Hepatocyte (in vitro differentiated cells): ENCODE results near the gene FAM3C. TPM values are rescaled to one million over a fixed set of nuclear protein-coding genes. Genes with fewer than 3 reads are reported as not detected.

Source experiments
- DNase-seq: peaks from one replicate; pipeline ENCODE4 v3.0.0-alpha.2; 2016; ENCODE audit warnings: low spot score
- H2AFZ ChIP-seq: fragments of 200-600 bp; sonication (generic); 2 replicates; pipeline ENCODE4 v1.6.0; 2016; ENCODE audit warnings: antibody characterized with exemption, mild to moderate bottlenecking
- H3K27ac ChIP-seq: fragments of 200-600 bp; sonication (generic); 2 replicates; pipeline ENCODE4 v1.5.1; 2016; ENCODE audit warnings: mild to moderate bottlenecking
- H3K27me3 ChIP-seq: fragments of 200-600 bp; sonication (generic); 2 replicates; pipeline ENCODE4 v1.6.1; 2016
- H3K36me3 ChIP-seq: fragments of 200-600 bp; sonication (generic); replicated peaks from 2 replicates; pipeline ENCODE4 v1.5.1; 2016; ENCODE audit warnings: low read depth; ENCODE audit not compliant: insufficient read depth
- H3K4me1 ChIP-seq: fragments of 200-600 bp; sonication (generic); 2 replicates; pipeline ENCODE4 v1.5.1; 2016; ENCODE audit warnings: mild to moderate bottlenecking, moderate library complexity; ENCODE audit not compliant: insufficient read depth
- H3K4me2 ChIP-seq: fragments of 200-600 bp; sonication (generic); 2 replicates; pipeline ENCODE4 v1.6.0; 2016
- H3K4me3 ChIP-seq: fragments of 200-600 bp; sonication (generic); 2 replicates; pipeline ENCODE4 v1.5.1; 2016; ENCODE audit warnings: mild to moderate bottlenecking
- H3K79me2 ChIP-seq: fragments of 200-600 bp; sonication (generic); 2 replicates; pipeline ENCODE4 v1.6.0; 2017; ENCODE audit warnings: mild to moderate bottlenecking
- H3K9me2 ChIP-seq: fragments of 200-600 bp; sonication (generic); replicated peaks from 2 replicates; pipeline ENCODE4 v1.6.0; 2017; ENCODE audit warnings: mild to moderate bottlenecking; ENCODE audit not compliant: insufficient read depth
- H3K9me3 ChIP-seq: fragments of 200-600 bp; sonication (generic); 2 replicates; pipeline ENCODE4 v1.5.1; 2016; ENCODE audit warnings: low read depth, mild to moderate bottlenecking
- H4K20me1 ChIP-seq: fragments of 200-600 bp; sonication (generic); 2 replicates; pipeline ENCODE4 v1.6.0; 2016; ENCODE audit warnings: mild to moderate bottlenecking; ENCODE audit not compliant: insufficient read depth, poor library complexity, severe bottlenecking
- CTCF ChIP-seq: fragments of 200-600 bp; sonication (generic); IDR thresholded peaks from 2 replicates; pipeline ENCODE4 v1.5.1; 2016; ENCODE audit warnings: antibody characterized with exemption, mild to moderate bottlenecking; ENCODE audit not compliant: poor library complexity
- EZH2 ChIP-seq: fragments of 200-600 bp; sonication (generic); IDR thresholded peaks from 2 replicates; pipeline ENCODE4 v1.6.1; 2016; ENCODE audit warnings: antibody characterized with exemption, mild to moderate bottlenecking, borderline replicate concordance
- EZH2phosphoT487 ChIP-seq: fragments of 200-600 bp; sonication (generic); IDR thresholded peaks from one replicate; pipeline ENCODE4 v1.6.1; 2018; ENCODE audit warnings: antibody characterized with exemption, mild to moderate bottlenecking, low read depth, moderate library complexity; ENCODE audit not compliant: unreplicated experiment, severe bottlenecking
- WGBS: methylation state at CpG from one replicate; pipeline ENCODE4 v1.1.6; 2016; ENCODE audit warnings: low lambda C conversion rate; ENCODE audit errors: missing lambda C conversion rate; 5-methylcytosine and 5-hydroxymethylcytosine counted together
- polyA plus RNA-seq: library from polyadenylated mRNA; unstranded; fragments of >200 nt; fragmentation: Nextera tagmentation; extraction: Ambion mirVana; gene quantifications from 2 replicates; pipeline ENCODE4 v1.2.1, GENCODE V29; 2016
- total RNA-seq: library from RNA; depleted of rRNA; stranded (reverse); fragments of >200 nt; gene quantifications from 2 replicates; pipeline ENCODE4 v1.2.3, GENCODE V29; 2014

FAM3C gene
- total and polyA plus RNA-seq, 2 experiments from 2014 or later: 119 to 127 TPM

GRCh38 chr7:121371367-121371766 lies 24.7 kb downstream of the FAM3C start:
- 92% methylated on average over 1 of the region's 1 CpG for WGBS
- H3K36me3 ChIP-seq: no peaks in the 10 kb centered on the region
- no peak overlapping the region for H2AFZ ChIP-seq
- H3K4me2 ChIP-seq: no peak overlapping the region
- H4K20me1 ChIP-seq: no peaks in the 10 kb centered on the region
- no peaks in the 10 kb centered on the region for H3K79me2 ChIP-seq
- no peaks in the 10 kb centered on the region for H3K27me3 ChIP-seq
- TF ChIP-seq CTCF (no peak), EZH2 (no peak), EZH2phosphoT487 (no peak)
- peaks cover 6% of the 10 kb centered on the region for H3K4me1 ChIP-seq
- H3K9me2 ChIP-seq: no peaks in the 10 kb centered on the region
- no peaks in the 10 kb centered on the region for H3K9me3 ChIP-seq
- no peak for DNase-seq
- H3K27ac ChIP-seq: no peak overlapping the region
- no peak overlapping the region for H3K4me3 ChIP-seq

GRCh38 chr7:121369462-121369861 lies 26.6 kb downstream of the FAM3C start:
- Histone ChIP-seq H3K79me2 (peaks cover 5% of the 10 kb centered on the region), H3K9me3 (no peaks in the 10 kb centered on the region), H3K27me3 (no peaks in the 10 kb centered on the region), H4K20me1 (no peaks in the 10 kb centered on the region), H3K36me3 (no peaks in the 10 kb centered on the region), H3K4me1 (peaks cover 6% of the 10 kb centered on the region), H3K9me2 (no peaks in the 10 kb centered on the region), H3K4me3 (no peak overlapping the region), H2AFZ (no peak overlapping the region), H3K4me2 (no peak overlapping the region), H3K27ac (peak overlapping the region; percentile 1)
- 74% methylated on average over 2 of the region's 2 CpGs for WGBS
- peak; percentile 34 for DNase-seq
- TF ChIP-seq EZH2: no peak
- TF ChIP-seq CTCF: no peak
- TF ChIP-seq EZH2phosphoT487: no peak

GRCh38 chr7:121366852-121367431 lies 29.2 kb downstream of the FAM3C start:
- Histone ChIP-seq H4K20me1 (no peaks in the 10 kb centered on the region), H3K27me3 (no peaks in the 10 kb centered on the region), H3K4me1 (peaks cover 6% of the 10 kb centered on the region), H2AFZ (no peak overlapping the region), H3K27ac (no peak overlapping the region), H3K9me3 (no peaks in the 10 kb centered on the region), H3K9me2 (no peaks in the 10 kb centered on the region), H3K4me3 (no peak overlapping the region), H3K36me3 (no peaks in the 10 kb centered on the region), H3K79me2 (peaks cover 5% of the 10 kb centered on the region), H3K4me2 (no peak overlapping the region)
- TF ChIP-seq CTCF (peak; percentile 84), EZH2phosphoT487 (no peak)
- peak; percentile 32 for DNase-seq
- WGBS: 73% methylated on average over 2 of the region's 2 CpGs

- no peak overlapping the region for H3K27ac ChIP-seq
- H3K4me3 ChIP-seq: no peak overlapping the region
- TF ChIP-seq CTCF (no peak), EZH2phosphoT487 (no peak), EZH2 (no peak)
- H4K20me1 ChIP-seq: no peaks in the 10 kb centered on the region
- H2AFZ ChIP-seq: no peak overlapping the region
- no peak for DNase-seq
- H3K36me3 ChIP-seq: no peaks in the 10 kb centered on the region
- no peaks in the 10 kb centered on the region for H3K27me3 ChIP-seq
- no peaks in the 10 kb centered on the region for H3K4me1 ChIP-seq
- no peak overlapping the region for H3K4me2 ChIP-seq
- H3K9me2 ChIP-seq: no peaks in the 10 kb centered on the region
- WGBS: 96% methylated on average over 5 of the region's 5 CpGs
- peaks cover 3% of the 10 kb centered on the region for H3K79me2 ChIP-seq
- no peaks in the 10 kb centered on the region for H3K9me3 ChIP-seq
Measured at GRCh38 chr7:121360564-121360963, 35.5 kb downstream of the FAM3C start.
